SK-N-MC (cell line): ENCODE measurements around the gene ANKRD2.
"Not testable (repeated sequence)": the region's sequence is repeated elsewhere in the genome, so short reads cannot be mapped to it uniquely, and the experiment has no call there.

ENCODE experiments used
- EZH2 ChIP-seq: fragments of 200-600 bp; sonication (generic); IDR thresholded peaks from one replicate; pipeline ENCODE4 v1.6.1; 2017; ENCODE audit warnings: antibody characterized with exemption
- POLR2AphosphoS5 ChIP-seq: IDR thresholded peaks from 2 replicates; pipeline ENCODE4 v1.6.1; 2012; ENCODE audit warnings: mild to moderate bottlenecking, low read depth, low read length, borderline replicate concordance

GRCh38 chr10:97555541-97555940 lies 17.0 kb upstream of the ANKRD2 start:
- not testable (repeated sequence) for TF ChIP-seq POLR2AphosphoS5, EZH2
